Stomach (tissue), 4 donors: ENCODE results near the gene IL1RAPL2.

Source experiments
- EP300 ChIP-seq: sonication (generic); formaldehyde crosslinking; IDR thresholded peaks from one replicate; pipeline ENCODE4 v1.6.1; 2017; ENCODE audit warnings: antibody characterized with exemption
- POLR2A ChIP-seq, 4 donors: fragments of 450-650 bp; IDR thresholded peaks; one replicate each; pipeline ENCODE4 v1.6.1; 2016; ENCODE audit warnings: antibody characterized with exemption in 4 of 4, control low read depth in 2 of 4, mild to moderate bottlenecking in 1 of 4, moderate library complexity in 1 of 4
- POLR2AphosphoS5 ChIP-seq, 3 donors: sonication (generic); formaldehyde crosslinking; IDR thresholded peaks; one replicate each; pipeline ENCODE4 v1.6.1; 2016; ENCODE audit warnings: antibody characterized with exemption in 3 of 3
- TF ChIP-seq, protein P1 (sequence below), 7 experiments: fragments of 450-650 bp in 4 of 7; fragments of 200-600 bp in 3 of 7; sonication (generic) in 3 of 7; IDR thresholded peaks; one replicate each; pipeline ENCODE4 v1.5.1; 2016 to 2019; ENCODE audit warnings: antibody characterized with exemption in 7 of 7, control low read depth in 2 of 7, mild to moderate bottlenecking in 1 of 7

DNA sequence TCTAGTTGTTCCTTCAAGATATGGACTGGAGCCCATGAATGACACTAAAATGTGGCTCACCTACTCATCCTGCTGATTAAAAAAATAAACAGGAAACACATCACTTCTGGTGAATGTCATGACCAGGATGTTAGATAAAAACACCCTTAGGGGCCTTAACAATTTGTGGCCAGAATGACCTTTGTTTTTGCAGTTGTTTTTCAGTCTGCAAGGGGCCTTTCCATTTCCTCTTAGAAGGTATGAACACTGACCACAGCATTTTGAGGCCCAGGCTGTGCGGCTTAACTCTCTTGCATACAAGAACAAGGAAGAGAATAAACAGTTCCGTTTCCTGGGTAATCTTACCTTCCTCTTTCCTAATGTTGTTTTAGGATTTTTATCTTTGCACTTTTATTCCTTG is 113.2 kb downstream of the IL1RAPL2 start:
- no peak for TF ChIP-seq POLR2A (IDR thresholded peaks at IDR 0.05)
- TF ChIP-seq, protein P1, sequence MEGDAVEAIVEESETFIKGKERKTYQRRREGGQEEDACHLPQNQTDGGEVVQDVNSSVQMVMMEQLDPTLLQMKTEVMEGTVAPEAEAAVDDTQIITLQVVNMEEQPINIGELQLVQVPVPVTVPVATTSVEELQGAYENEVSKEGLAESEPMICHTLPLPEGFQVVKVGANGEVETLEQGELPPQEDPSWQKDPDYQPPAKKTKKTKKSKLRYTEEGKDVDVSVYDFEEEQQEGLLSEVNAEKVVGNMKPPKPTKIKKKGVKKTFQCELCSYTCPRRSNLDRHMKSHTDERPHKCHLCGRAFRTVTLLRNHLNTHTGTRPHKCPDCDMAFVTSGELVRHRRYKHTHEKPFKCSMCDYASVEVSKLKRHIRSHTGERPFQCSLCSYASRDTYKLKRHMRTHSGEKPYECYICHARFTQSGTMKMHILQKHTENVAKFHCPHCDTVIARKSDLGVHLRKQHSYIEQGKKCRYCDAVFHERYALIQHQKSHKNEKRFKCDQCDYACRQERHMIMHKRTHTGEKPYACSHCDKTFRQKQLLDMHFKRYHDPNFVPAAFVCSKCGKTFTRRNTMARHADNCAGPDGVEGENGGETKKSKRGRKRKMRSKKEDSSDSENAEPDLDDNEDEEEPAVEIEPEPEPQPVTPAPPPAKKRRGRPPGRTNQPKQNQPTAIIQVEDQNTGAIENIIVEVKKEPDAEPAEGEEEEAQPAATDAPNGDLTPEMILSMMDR (IDR thresholded peaks at IDR 0.05) = no peak
- TF ChIP-seq POLR2AphosphoS5 (IDR thresholded peaks at IDR 0.05) = no peak
- no peak for TF ChIP-seq EP300
